Measurements from ENCODE around the gene MYBBP1A. TPM values are rescaled to one million over a fixed set of nuclear protein-coding genes. Genes with fewer than 3 reads are reported as not detected.

The MYBBP1A gene
- total and polyA plus RNA-seq, 2 experiments from 2014 or later, result 70.7 to 213 TPM

GRCh38 chr17:4558347-4558971 lies 3.3 kb upstream of the MYBBP1A start (continued):
- TF ChIP-seq CTCF (conservative IDR thresholded peaks at IDR 0.05; ENCODE audit: low read depth in 2 of 2), result no peak
- no peak for TF ChIP-seq STAT1 (IDR thresholded peaks at IDR 0.05; ENCODE audit: unreplicated experiment)
- TF ChIP-seq POLR2AphosphoS5 (IDR thresholded peaks at IDR 0.05; ENCODE audit: low read depth), result no peak
- TF ChIP-seq REST (IDR thresholded peaks at IDR 0.05; ENCODE audit: unreplicated experiment), result no peak
- no peak for TF ChIP-seq EZH2phosphoT487 (IDR thresholded peaks at IDR 0.05; ENCODE audit: unreplicated experiment)
- TF ChIP-seq ZNF331 (CRISPR knock-in tag; IDR thresholded peaks at IDR 0.05; ENCODE audit: low read depth), result no peak

- Histone ChIP-seq H3K9me2 (ENCODE audit: insufficient read depth) (no peaks in the 10 kb centered on the region), H3K4me1 (ENCODE audit: insufficient read depth) (peaks cover 20% of the 10 kb centered on the region), H3F3A (replicated peaks; ENCODE audit: low read depth) (0 out of 2 replicates have a peak, but pooled peaks cover 11% of the 10 kb centered on the region), H3K4me3 (no peak overlapping the region), H3K4me2 (no peak overlapping the region), H3K36me3 (ENCODE audit: insufficient read depth) (peaks cover 8% of the 10 kb centered on the region), H3K27ac (ENCODE audit: low read depth) (no peak overlapping the region), H2AFZ (no peak overlapping the region), H4K20me1 (replicated peaks; ENCODE audit: insufficient read depth) (no peaks in the 10 kb centered on the region; the same call in 1 of the 2 replicates), H3K79me2 (replicated peaks; ENCODE audit: insufficient read depth) (peaks cover 28% of the 10 kb centered on the region), H3K27me3 (ENCODE audit: insufficient read depth) (no peaks in the 10 kb centered on the region)
- Mint-ChIP-seq H3K36me3 (ENCODE audit: low read depth) (peaks cover 23% of the 10 kb centered on the region), H3K9me3 (no peaks in the 10 kb centered on the region), H3K4me1 (peaks cover 35% of the 10 kb centered on the region), H3K4me3 (no peak overlapping the region), H3K27ac (no peak overlapping the region), H3K27me3 (ENCODE audit: insufficient read depth, low read depth, poor library complexity) (peaks cover 12% of the 10 kb centered on the region)
- DNase-seq (ENCODE audit: low spot score) (no peak), ATAC-seq (no peak)
- no peak for TF ChIP-seq EZH2phosphoT487 (IDR thresholded peaks at IDR 0.05; ENCODE audit: unreplicated experiment)
- TF ChIP-seq REST (IDR thresholded peaks at IDR 0.05; ENCODE audit: unreplicated experiment), result no peak
- TF ChIP-seq ZNF114 (CRISPR knock-in tag; IDR thresholded peaks at IDR 0.05), result no peak
- no peak for TF ChIP-seq POLR2AphosphoS5 (IDR thresholded peaks at IDR 0.05; ENCODE audit: low read depth)
- TF ChIP-seq EZH2 (IDR thresholded peaks at IDR 0.05; ENCODE audit: low read depth, unreplicated experiment), result no peak
- TF ChIP-seq STAT1 (IDR thresholded peaks at IDR 0.05; ENCODE audit: unreplicated experiment), result no peak
Observed at GRCh38 chr17:4557626-4558346, 2.6 kb upstream of the MYBBP1A start.
